Thyroid gland (tissue), 4 donors: ENCODE measurements around the gene FAM13B.
"Not testable (repeated sequence)": the region's sequence is repeated elsewhere in the genome, so short reads cannot be mapped to it uniquely, and the experiment has no call there.

Experiments
- POLR2A ChIP-seq, 2 donors: fragments of 450-650 bp; IDR thresholded peaks; one replicate each; pipeline ENCODE4 v1.6.1; 2017; ENCODE audit warnings: antibody characterized with exemption in 2 of 2, mild to moderate bottlenecking in 2 of 2, moderate library complexity in 1 of 2
- TF ChIP-seq, protein P1 (sequence below), 6 experiments: fragments of 200-600 bp in 3 of 6; fragments of 450-650 bp in 3 of 6; sonication (generic) in 3 of 6; IDR thresholded peaks; one replicate each; pipeline ENCODE4 v1.5.1; 2016 to 2019; ENCODE audit warnings: antibody characterized with exemption in 6 of 6, mild to moderate bottlenecking in 2 of 6, inconsistent platforms in 1 of 6, moderate library complexity in 1 of 6

- TF ChIP-seq POLR2A (IDR thresholded peaks at IDR 0.05), result not testable (repeated sequence)
- TF ChIP-seq, protein P1, sequence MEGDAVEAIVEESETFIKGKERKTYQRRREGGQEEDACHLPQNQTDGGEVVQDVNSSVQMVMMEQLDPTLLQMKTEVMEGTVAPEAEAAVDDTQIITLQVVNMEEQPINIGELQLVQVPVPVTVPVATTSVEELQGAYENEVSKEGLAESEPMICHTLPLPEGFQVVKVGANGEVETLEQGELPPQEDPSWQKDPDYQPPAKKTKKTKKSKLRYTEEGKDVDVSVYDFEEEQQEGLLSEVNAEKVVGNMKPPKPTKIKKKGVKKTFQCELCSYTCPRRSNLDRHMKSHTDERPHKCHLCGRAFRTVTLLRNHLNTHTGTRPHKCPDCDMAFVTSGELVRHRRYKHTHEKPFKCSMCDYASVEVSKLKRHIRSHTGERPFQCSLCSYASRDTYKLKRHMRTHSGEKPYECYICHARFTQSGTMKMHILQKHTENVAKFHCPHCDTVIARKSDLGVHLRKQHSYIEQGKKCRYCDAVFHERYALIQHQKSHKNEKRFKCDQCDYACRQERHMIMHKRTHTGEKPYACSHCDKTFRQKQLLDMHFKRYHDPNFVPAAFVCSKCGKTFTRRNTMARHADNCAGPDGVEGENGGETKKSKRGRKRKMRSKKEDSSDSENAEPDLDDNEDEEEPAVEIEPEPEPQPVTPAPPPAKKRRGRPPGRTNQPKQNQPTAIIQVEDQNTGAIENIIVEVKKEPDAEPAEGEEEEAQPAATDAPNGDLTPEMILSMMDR (IDR thresholded peaks at IDR 0.05), result not testable (repeated sequence)
Measured at GRCh38 chr5:138052718-138053117, 19.8 kb upstream of the FAM13B start.
